ENCODE data around the gene TIAM2.
A peak's percentile ranks its signal among the peaks of the same experiment; 100 is the strongest.

The TIAM2 gene

GRCh38 chr6:154995254-154996015, at the start of gene TIAM2:
Gene TIAM2, plus strand, starts transcription at chr6:154995315. Its CDS starts 133,909 bp downstream, at chr6:155129224.
- no peak; the same call in 1 of the 2 replicates for TF ChIP-seq CTCF (conservative IDR thresholded peaks at IDR 0.05)
- peak within 1 kb of the TSS; percentile 18; the same call in 1 of the 2 replicates for H3K27ac ChIP-seq

- no peak overlapping the region for H3K27ac ChIP-seq
- TF ChIP-seq CTCF (conservative IDR thresholded peaks at IDR 0.05), result no peak
These were observed 44.2 kb upstream of the TIAM2 start for GRCh38 chr6:154950979-154951344.

- no peak overlapping the region for H3K27ac ChIP-seq
- no peak for TF ChIP-seq CTCF (conservative IDR thresholded peaks at IDR 0.05)
These were observed 43.5 kb upstream of the TIAM2 start for GRCh38 chr6:154951345-154952200.

GRCh38 chr6:154953644-154954043, 41.5 kb upstream of the TIAM2 start:
- H3K27ac ChIP-seq, result no peak overlapping the region
- no peak for TF ChIP-seq CTCF (conservative IDR thresholded peaks at IDR 0.05)

- H3K27ac ChIP-seq, result no peak overlapping the region
- no peak for TF ChIP-seq CTCF (conservative IDR thresholded peaks at IDR 0.05)
These were observed 40.8 kb upstream of the TIAM2 start for GRCh38 chr6:154954347-154954746.

GRCh38 chr6:154956771-154957522, 38.2 kb upstream of the TIAM2 start:
- TF ChIP-seq CTCF (conservative IDR thresholded peaks at IDR 0.05), result no peak
- no peak overlapping the region for H3K27ac ChIP-seq

GRCh38 chr6:154958469-154958868, 36.6 kb upstream of the TIAM2 start:
- no peak overlapping the region for H3K27ac ChIP-seq
- no peak for TF ChIP-seq CTCF (conservative IDR thresholded peaks at IDR 0.05)

Measured in VCaP (cell line).